ENCODE measurements around the gene FOXD1. TPM values are rescaled to one million over a fixed set of nuclear protein-coding genes. Genes with fewer than 3 reads are reported as not detected.

The FOXD1 gene
- total and polyA plus RNA-seq, 2 donors (not counting 3 experiments of a cell fraction or from before 2014, with no cell fraction given): 0.06 to 0.20 TPM

GRCh38 chr5:73480500-73480899 lies 31.9 kb upstream of the FOXD1 start:
- POLR2A ChIA-PET: no interaction called here

DNA sequence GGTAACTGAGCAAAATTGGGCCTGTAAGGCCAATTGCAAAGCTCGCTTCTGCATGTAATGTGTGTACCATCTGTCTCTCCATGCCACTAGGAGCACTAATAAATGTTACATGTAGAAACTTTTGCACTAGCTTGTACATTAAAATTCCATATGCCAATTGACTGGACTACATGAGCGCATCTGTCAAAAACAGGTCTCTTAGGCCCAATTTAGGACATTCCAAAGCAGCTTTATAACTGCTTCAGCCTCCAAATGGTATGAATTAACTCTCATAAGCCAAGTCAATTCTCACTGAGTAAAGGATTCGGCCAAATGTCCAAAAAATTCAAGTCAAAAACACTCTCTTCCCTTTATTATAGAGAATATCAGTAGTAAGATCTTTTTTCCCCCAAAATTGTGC lies 23.5 kb upstream of the FOXD1 start:
- no peaks in the 10 kb centered on the region for H3K4me1 ChIP-seq (ENCODE audit: control insufficient read depth, extremely low read depth, insufficient read depth, low read length)
- intact Hi-C loops (cut with micrococcal nuclease): no loop called here
- no peak overlapping the region for H3K9ac ChIP-seq (replicated peaks; ENCODE audit: extremely low read depth, insufficient read depth, low read length)
- no peaks in the 10 kb centered on the region for H4K20me1 ChIP-seq (replicated peaks; ENCODE audit: control insufficient read depth, extremely low read depth, insufficient read depth, low read length)
- H3K27me3 ChIP-seq (ENCODE audit: control insufficient read depth in 2 of 2, insufficient read depth in 2 of 2, low read length in 2 of 2): peaks cover 18 to 23% of the 10 kb centered on the region in 2 experiments
- no peak overlapping the region for H3K4me3 ChIP-seq (replicated peaks in 1 of 3; ENCODE audit: insufficient read depth in 1 of 3, low read depth in 1 of 3, low read length in 3 of 3)
- no peaks in the 10 kb centered on the region for H3K79me2 ChIP-seq (ENCODE audit: control insufficient read depth, insufficient read depth, low read length)
- H3K27ac ChIP-seq (ENCODE audit: insufficient read depth, low read depth, low read length): no peak overlapping the region
- no peaks in the 10 kb centered on the region for H3K9me1 ChIP-seq (replicated peaks; ENCODE audit: control insufficient read depth, extremely low read depth, insufficient read depth, low read length)
- no peak overlapping the region for H3K4me2 ChIP-seq (ENCODE audit: insufficient read depth, low read length)
- CTCF ChIA-PET: interaction anchor here (1.3 kb wide), 1 partner anchor 17 kb away, joined by 4 read pairs; no protein-coding TSS in a partner anchor
- no peak for DNase-seq (ENCODE audit: low read depth, low spot score)
- no peak for TF ChIP-seq FOS (IDR thresholded peaks at IDR 0.05; ENCODE audit: borderline replicate concordance, insufficient read depth, low read length)
- TF ChIP-seq EZH2 (IDR thresholded peaks at IDR 0.05; ENCODE audit: borderline replicate concordance, low read depth, low read length, severe bottlenecking): no peak
- no peak for TF ChIP-seq POLR2AphosphoS5 (IDR thresholded peaks at IDR 0.05; ENCODE audit: insufficient read depth, low read depth, low read length)
- no peak for TF ChIP-seq GATA2 (IDR thresholded peaks at IDR 0.05; ENCODE audit: insufficient read depth, insufficient read length, low read depth, low read length)
- TF ChIP-seq JUN (IDR thresholded peaks at IDR 0.05; ENCODE audit: borderline replicate concordance, insufficient read depth, insufficient read length, low read depth): no peak
- no peak for TF ChIP-seq MYC (IDR thresholded peaks at IDR 0.05; ENCODE audit: low read depth, low read length)
- no peak for TF ChIP-seq POLR2A (IDR thresholded peaks at IDR 0.05; ENCODE audit: low read depth, low read length)
- TF ChIP-seq, protein P1, sequence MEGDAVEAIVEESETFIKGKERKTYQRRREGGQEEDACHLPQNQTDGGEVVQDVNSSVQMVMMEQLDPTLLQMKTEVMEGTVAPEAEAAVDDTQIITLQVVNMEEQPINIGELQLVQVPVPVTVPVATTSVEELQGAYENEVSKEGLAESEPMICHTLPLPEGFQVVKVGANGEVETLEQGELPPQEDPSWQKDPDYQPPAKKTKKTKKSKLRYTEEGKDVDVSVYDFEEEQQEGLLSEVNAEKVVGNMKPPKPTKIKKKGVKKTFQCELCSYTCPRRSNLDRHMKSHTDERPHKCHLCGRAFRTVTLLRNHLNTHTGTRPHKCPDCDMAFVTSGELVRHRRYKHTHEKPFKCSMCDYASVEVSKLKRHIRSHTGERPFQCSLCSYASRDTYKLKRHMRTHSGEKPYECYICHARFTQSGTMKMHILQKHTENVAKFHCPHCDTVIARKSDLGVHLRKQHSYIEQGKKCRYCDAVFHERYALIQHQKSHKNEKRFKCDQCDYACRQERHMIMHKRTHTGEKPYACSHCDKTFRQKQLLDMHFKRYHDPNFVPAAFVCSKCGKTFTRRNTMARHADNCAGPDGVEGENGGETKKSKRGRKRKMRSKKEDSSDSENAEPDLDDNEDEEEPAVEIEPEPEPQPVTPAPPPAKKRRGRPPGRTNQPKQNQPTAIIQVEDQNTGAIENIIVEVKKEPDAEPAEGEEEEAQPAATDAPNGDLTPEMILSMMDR (IDR thresholded peaks at IDR 0.05; ENCODE audit: extremely low read depth in 1 of 2, insufficient read depth in 1 of 2, low read depth in 1 of 2, low read length in 2 of 2): no peak
- TF ChIP-seq, protein P2, sequence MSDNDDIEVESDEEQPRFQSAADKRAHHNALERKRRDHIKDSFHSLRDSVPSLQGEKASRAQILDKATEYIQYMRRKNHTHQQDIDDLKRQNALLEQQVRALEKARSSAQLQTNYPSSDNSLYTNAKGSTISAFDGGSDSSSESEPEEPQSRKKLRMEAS (IDR thresholded peaks at IDR 0.05; ENCODE audit: insufficient read depth, insufficient read length): no peak
- H2AFZ ChIP-seq (ENCODE audit: low read depth, low read length): no peak overlapping the region
- no TSS peak for BruUV-seq (replicated peaks)
- H3K36me3 ChIP-seq (ENCODE audit: control insufficient read depth in 2 of 2, extremely low read depth in 1 of 2, insufficient read depth in 2 of 2, low read length in 2 of 2): no peaks in the 10 kb centered on the region
- POLR2A ChIA-PET: no interaction called here
- dilution Hi-C loops (cut with MboI; ENCODE audit: extremely low pct_ligation_motif_present, low sequenced_read_pairs): no loop called here
- no peaks in the 10 kb centered on the region for H3K9me3 ChIP-seq (replicated peaks; ENCODE audit: control insufficient read depth, insufficient read depth, low read length)
- FAIRE-seq: no peak

More at GRCh38 chr5:73480500-73480899, 31.9 kb upstream of the FOXD1 start:
- Histone ChIP-seq H3K4me3 (replicated peaks in 1 of 3; ENCODE audit: insufficient read depth in 1 of 3, low read depth in 1 of 3, low read length in 3 of 3) (no peak overlapping the region), H3K79me2 (ENCODE audit: control insufficient read depth, insufficient read depth, low read length) (no peaks in the 10 kb centered on the region), H2AFZ (ENCODE audit: low read depth, low read length) (no peak overlapping the region), H3K9ac (replicated peaks; ENCODE audit: extremely low read depth, insufficient read depth, low read length) (no peak overlapping the region), H3K9me3 (replicated peaks; ENCODE audit: control insufficient read depth, insufficient read depth, low read length) (no peaks in the 10 kb centered on the region), H3K27ac (ENCODE audit: insufficient read depth, low read depth, low read length) (no peak overlapping the region), H3K27me3 (ENCODE audit: control insufficient read depth in 2 of 2, insufficient read depth in 2 of 2, low read length in 2 of 2) (peaks cover 45 to 61% of the 10 kb centered on the region in 2 experiments), H3K9me1 (replicated peaks; ENCODE audit: control insufficient read depth, extremely low read depth, insufficient read depth, low read length) (no peaks in the 10 kb centered on the region), H4K20me1 (replicated peaks; ENCODE audit: control insufficient read depth, extremely low read depth, insufficient read depth, low read length) (no peaks in the 10 kb centered on the region), H3K36me3 (ENCODE audit: control insufficient read depth in 2 of 2, extremely low read depth in 1 of 2, insufficient read depth in 2 of 2, low read length in 2 of 2) (no peaks in the 10 kb centered on the region), H3K4me2 (ENCODE audit: insufficient read depth, low read length) (no peak overlapping the region), H3K4me1 (ENCODE audit: control insufficient read depth, extremely low read depth, insufficient read depth, low read length) (no peaks in the 10 kb centered on the region)
- no peak for DNase-seq (ENCODE audit: low read depth, low spot score)
- no peak for TF ChIP-seq GATA2 (IDR thresholded peaks at IDR 0.05; ENCODE audit: insufficient read depth, insufficient read length, low read depth, low read length)
- TF ChIP-seq MYC (IDR thresholded peaks at IDR 0.05; ENCODE audit: low read depth, low read length): no peak
- TF ChIP-seq, protein P2 (IDR thresholded peaks at IDR 0.05; ENCODE audit: insufficient read depth, insufficient read length): no peak
- TF ChIP-seq EZH2 (IDR thresholded peaks at IDR 0.05; ENCODE audit: borderline replicate concordance, low read depth, low read length, severe bottlenecking): no peak
- no TSS peak for BruUV-seq (replicated peaks)
- CTCF ChIA-PET: interaction anchor here (1.4 kb wide), 1 partner anchor 14 kb away, joined by 3 read pairs; no protein-coding TSS in a partner anchor
- intact Hi-C loops (cut with micrococcal nuclease): no loop called here
- dilution Hi-C loops (cut with MboI; ENCODE audit: extremely low pct_ligation_motif_present, low sequenced_read_pairs): no loop called here
- no peak for FAIRE-seq
